ENCODE measurements around the gene GTSF1L. TPM values are rescaled to one million over a fixed set of nuclear protein-coding genes. Genes with fewer than 3 reads are reported as not detected.

The GTSF1L gene
- total RNA-seq, 1 donor from 2014 or later, result not detected

- no peak for DNase-seq (ENCODE audit: low read depth)
- no peak for TF ChIP-seq CTCF (conservative IDR thresholded peaks at IDR 0.05; ENCODE audit: low read depth, low read length)
- no peak overlapping the region for H3K4me3 ChIP-seq (ENCODE audit: low read depth, low read length)
Observed at GRCh38 chr20:43736588-43737158, 9.9 kb upstream of the GTSF1L start.

- no peak overlapping the region for H3K4me3 ChIP-seq (ENCODE audit: low read depth, low read length)
- no peak for DNase-seq (ENCODE audit: low read depth)
- no peak for TF ChIP-seq CTCF (conservative IDR thresholded peaks at IDR 0.05; ENCODE audit: low read depth, low read length)
Observed at GRCh38 chr20:43731927-43732326, 5.1 kb upstream of the GTSF1L start.

- no peak for TF ChIP-seq CTCF (conservative IDR thresholded peaks at IDR 0.05; ENCODE audit: low read depth, low read length)
- DNase-seq (ENCODE audit: low read depth), result no peak
- no peak overlapping the region for H3K4me3 ChIP-seq (ENCODE audit: low read depth, low read length)
Observed at GRCh38 chr20:43731469-43731868, 4.7 kb upstream of the GTSF1L start.

- no peak for DNase-seq (ENCODE audit: low read depth)
- no peak for TF ChIP-seq CTCF (conservative IDR thresholded peaks at IDR 0.05; ENCODE audit: low read depth, low read length)
- H3K4me3 ChIP-seq (ENCODE audit: low read depth, low read length), result no peak overlapping the region
Observed at GRCh38 chr20:43728686-43729255, 2.0 kb upstream of the GTSF1L start.

- DNase-seq (ENCODE audit: low read depth), result no peak
- no peak for TF ChIP-seq CTCF (conservative IDR thresholded peaks at IDR 0.05; ENCODE audit: low read depth, low read length)
- no peak overlapping the region for H3K4me3 ChIP-seq (ENCODE audit: low read depth, low read length)
Observed at GRCh38 chr20:43727980-43728590, 1.3 kb upstream of the GTSF1L start.

GRCh38 chr20:43726333-43726732 is 469 bp downstream of the GTSF1L start:
- TF ChIP-seq CTCF (conservative IDR thresholded peaks at IDR 0.05; ENCODE audit: low read depth, low read length), result no peak

GRCh38 chr20:43725666-43726065 is 1.1 kb downstream of the GTSF1L start:
- H3K4me3 ChIP-seq (ENCODE audit: low read depth, low read length), result no peak overlapping the region
- no peak for TF ChIP-seq CTCF (conservative IDR thresholded peaks at IDR 0.05; ENCODE audit: low read depth, low read length)
- no peak for DNase-seq (ENCODE audit: low read depth)

More at GRCh38 chr20:43726333-43726732, 469 bp downstream of the GTSF1L start:
- no peak overlapping the region for H3K4me3 ChIP-seq (ENCODE audit: low read depth, low read length)
- DNase-seq (ENCODE audit: low read depth), result no peak
